HG03439 (cell line): Measurements from ENCODE around the gene OMD.

Experiments
- ATAC-seq: cut with Tn5 transposase; IDR thresholded peaks from one replicate; pipeline ENCODE4 v1.9.1; 2021; ENCODE audit warnings: mild to moderate bottlenecking, moderate library complexity; ENCODE audit not compliant: unreplicated experiment

Gene OMD

GRCh38 chr9:92373167-92373566 lies 51.1 kb downstream of the OMD start:
- ATAC-seq, result no peak

DNA sequence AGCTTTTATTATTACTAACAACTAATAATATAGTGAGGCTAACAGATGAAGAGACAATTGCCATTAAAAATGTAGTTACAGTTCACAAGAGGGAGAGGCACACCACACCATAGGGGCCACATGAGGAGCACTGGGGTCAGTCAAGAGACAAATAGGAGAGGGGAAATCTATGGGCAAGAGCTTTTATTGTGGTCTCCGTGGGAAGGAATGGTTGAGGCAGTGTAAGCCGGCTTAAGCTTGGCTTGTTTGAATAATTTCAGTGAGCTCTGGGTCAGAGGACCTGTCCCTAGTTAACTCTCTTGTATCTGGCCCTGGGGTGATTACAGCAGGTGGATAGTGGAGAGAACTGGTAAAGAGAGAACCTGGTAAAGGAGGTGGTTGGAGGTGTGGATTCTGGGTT lies 55.2 kb downstream of the OMD start:
- ATAC-seq, result no peak
